ENCODE data around the gene MAFF.
"Not testable (repeated sequence)": the region's sequence is repeated elsewhere in the genome, so short reads cannot be mapped to it uniquely, and the experiment has no call there.

Gene MAFF

GRCh38 chr22:38201711-38202436 lies at the start of gene MAFF:
MAFF (plus strand) TSS chr22:38201994; CDS start chr22:38213854, 11,860 bp downstream.
- Mint-ChIP-seq H3K27ac (peak within 1 kb of the TSS; percentile 96), H3K4me3 (peak within 1 kb of the TSS; percentile 81), H3K27me3 (peaks cover 7% of the 10 kb centered on the region), H3K9me3 (no peaks in the 10 kb centered on the region), H3K36me3 (no peaks in the 10 kb centered on the region), H3K4me1 (peaks cover 45% of the 10 kb centered on the region)
- DNase-seq: peak; percentile 95
- CTCF ChIA-PET: interaction anchor here (0.6 to 1.9 kb wide), 6 partner anchors 9 to 150 kb away, joined by 3 to 8 read pairs (median 4); partner anchors contain the start of gene PLA2G6

DNA sequence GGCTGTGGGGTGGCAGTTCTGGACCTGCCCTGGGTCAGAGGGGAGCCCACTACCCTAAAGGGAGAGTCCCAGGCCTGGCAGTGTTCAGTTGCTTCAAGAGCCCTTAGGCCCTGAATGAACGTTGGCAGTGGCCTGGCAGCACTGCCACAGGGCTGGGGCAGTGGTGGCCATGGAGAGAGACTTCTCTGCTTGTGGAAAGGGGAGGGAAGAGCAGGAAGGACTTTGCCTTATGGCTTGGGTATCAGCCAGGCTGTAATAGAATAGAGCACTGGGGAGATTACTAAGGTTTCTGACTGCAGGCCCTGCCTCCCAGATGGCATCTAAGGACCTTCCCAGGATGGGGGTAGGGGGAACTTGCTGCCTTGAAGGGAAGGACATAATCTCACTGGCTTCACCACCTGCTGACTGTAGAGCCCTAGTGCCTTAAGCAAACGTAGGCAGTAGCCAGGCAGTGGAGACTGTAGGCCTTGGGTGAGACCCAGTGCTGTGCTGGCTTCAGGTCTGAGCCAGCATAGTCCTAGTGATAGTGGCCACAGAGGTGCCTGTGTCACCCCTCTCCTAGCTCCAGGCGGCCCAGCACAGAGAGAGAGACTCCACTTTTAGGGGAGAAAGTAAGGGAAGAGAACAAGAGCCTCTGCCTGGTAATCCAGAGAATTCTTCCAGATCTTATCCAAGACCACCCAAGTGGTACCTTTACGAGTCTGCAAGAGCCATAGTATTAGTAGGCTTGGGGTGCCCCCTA lies 47.8 kb upstream of the MAFF start:
- CTCF ChIA-PET: interaction anchor here (0.7 kb wide), 1 partner anchor 10 kb away, joined by 4 read pairs; no protein-coding TSS in a partner anchor
- no peak for DNase-seq
- Mint-ChIP-seq H3K4me3 (no peak overlapping the region), H3K27ac (no peak overlapping the region), H3K9me3 (no peaks in the 10 kb centered on the region), H3K27me3 (no peaks in the 10 kb centered on the region), H3K4me1 (no peaks in the 10 kb centered on the region), H3K36me3 (peaks cover 2% of the 10 kb centered on the region)

DNA sequence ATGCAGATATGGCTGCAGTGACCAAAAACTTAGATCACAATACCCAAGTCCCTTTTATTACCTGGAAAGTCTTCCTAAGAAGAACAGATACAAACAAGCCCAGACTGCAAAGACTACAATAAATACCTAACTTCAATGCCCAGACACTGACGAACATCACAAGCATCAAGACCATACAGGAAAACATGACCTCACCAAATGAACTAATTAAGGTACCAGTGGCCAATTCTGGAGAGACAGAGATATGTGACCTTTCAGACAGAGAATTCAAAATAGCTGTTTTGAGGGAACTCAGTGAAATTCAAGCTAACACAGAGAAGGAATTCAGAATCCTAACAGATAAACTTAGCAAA lies 47.3 kb upstream of the MAFF start:
- H3K36me3 Mint-ChIP-seq, H3K9me3 Mint-ChIP-seq, H3K27me3 Mint-ChIP-seq, DNase-seq, H3K4me1 Mint-ChIP-seq, H3K4me3 Mint-ChIP-seq, CTCF ChIA-PET, H3K27ac Mint-ChIP-seq: not testable (repeated sequence)

DNA sequence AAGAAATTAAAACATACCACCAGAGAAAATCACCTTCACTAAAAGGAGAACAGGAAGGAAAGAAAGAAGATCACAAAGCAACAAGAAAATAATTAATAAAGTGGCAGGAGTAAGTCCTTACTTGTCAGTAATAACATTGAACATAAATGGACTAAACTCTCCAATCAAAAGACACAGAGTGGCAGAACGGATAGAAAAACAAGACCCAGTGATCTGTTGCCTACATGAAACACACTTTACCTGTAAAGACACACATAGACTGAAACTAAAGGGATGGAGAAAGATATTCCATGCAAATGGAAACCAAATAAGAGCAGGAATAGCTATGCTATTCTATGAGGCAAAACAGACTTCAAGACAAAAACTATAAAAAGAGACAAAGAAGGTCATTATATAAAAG lies 46.1 kb upstream of the MAFF start:
- H3K4me1 Mint-ChIP-seq: no peaks in the 10 kb centered on the region

GRCh38 chr22:38162881-38163843 lies 38.6 kb upstream of the MAFF start:
- Mint-ChIP-seq H3K4me3 (no peak overlapping the region), H3K4me1 (peaks cover 31% of the 10 kb centered on the region), H3K27me3 (no peaks in the 10 kb centered on the region), H3K27ac (no peak overlapping the region), H3K9me3 (no peaks in the 10 kb centered on the region), H3K36me3 (peaks cover 26% of the 10 kb centered on the region)
- DNase-seq: no peak
- CTCF ChIA-PET: interaction anchor here (0.7 kb wide), 1 partner anchor 260 kb away, joined by 3 read pairs; no protein-coding TSS in a partner anchor

More for the DNA sequence above, 46.1 kb upstream of the MAFF start:
- H3K9me3 Mint-ChIP-seq: no peaks in the 10 kb centered on the region
- no peak overlapping the region for H3K4me3 Mint-ChIP-seq
- H3K27ac Mint-ChIP-seq: no peak overlapping the region
- DNase-seq: no peak
- H3K36me3 Mint-ChIP-seq: no peaks in the 10 kb centered on the region
- no peaks in the 10 kb centered on the region for H3K27me3 Mint-ChIP-seq
- CTCF ChIA-PET: no interaction called here

- CTCF ChIA-PET: interaction anchor here (0.7 kb wide), 1 partner anchor 259 kb away, joined by 3 read pairs; no protein-coding TSS in a partner anchor
- Mint-ChIP-seq H3K9me3 (no peaks in the 10 kb centered on the region), H3K27ac (no peak overlapping the region), H3K4me1 (peaks cover 31% of the 10 kb centered on the region), H3K36me3 (peaks cover 26% of the 10 kb centered on the region), H3K27me3 (no peaks in the 10 kb centered on the region), H3K4me3 (no peak overlapping the region)
- DNase-seq: no peak
Measured at GRCh38 chr22:38163844-38164550, 37.8 kb upstream of the MAFF start.

- Mint-ChIP-seq H3K4me1 (peaks cover 31% of the 10 kb centered on the region), H3K36me3 (peaks cover 26% of the 10 kb centered on the region), H3K27me3 (no peaks in the 10 kb centered on the region), H3K9me3 (no peaks in the 10 kb centered on the region), H3K27ac (no peak overlapping the region), H3K4me3 (no peak overlapping the region)
- DNase-seq: no peak
- CTCF ChIA-PET: no interaction called here
Measured at GRCh38 chr22:38164551-38164918, 37.3 kb upstream of the MAFF start.

GRCh38 chr22:38165922-38166593 lies 35.7 kb upstream of the MAFF start:
- Mint-ChIP-seq H3K9me3 (no peaks in the 10 kb centered on the region), H3K36me3 (peaks cover 26% of the 10 kb centered on the region), H3K4me3 (no peak overlapping the region), H3K27me3 (no peaks in the 10 kb centered on the region), H3K4me1 (peaks cover 33% of the 10 kb centered on the region), H3K27ac (peak overlapping the region; percentile 64)
- CTCF ChIA-PET: interaction anchor here (0.6 kb wide), 1 partner anchor 134 kb away, joined by 3 read pairs; no protein-coding TSS in a partner anchor
- DNase-seq: no peak

- Mint-ChIP-seq H3K4me1 (peaks cover 31% of the 10 kb centered on the region), H3K27ac (no peak overlapping the region), H3K9me3 (no peaks in the 10 kb centered on the region), H3K36me3 (peaks cover 20% of the 10 kb centered on the region), H3K4me3 (no peak overlapping the region), H3K27me3 (no peaks in the 10 kb centered on the region)
- no peak for DNase-seq
- CTCF ChIA-PET: no interaction called here
Measured at GRCh38 chr22:38167988-38168407, 33.8 kb upstream of the MAFF start.

DNA sequence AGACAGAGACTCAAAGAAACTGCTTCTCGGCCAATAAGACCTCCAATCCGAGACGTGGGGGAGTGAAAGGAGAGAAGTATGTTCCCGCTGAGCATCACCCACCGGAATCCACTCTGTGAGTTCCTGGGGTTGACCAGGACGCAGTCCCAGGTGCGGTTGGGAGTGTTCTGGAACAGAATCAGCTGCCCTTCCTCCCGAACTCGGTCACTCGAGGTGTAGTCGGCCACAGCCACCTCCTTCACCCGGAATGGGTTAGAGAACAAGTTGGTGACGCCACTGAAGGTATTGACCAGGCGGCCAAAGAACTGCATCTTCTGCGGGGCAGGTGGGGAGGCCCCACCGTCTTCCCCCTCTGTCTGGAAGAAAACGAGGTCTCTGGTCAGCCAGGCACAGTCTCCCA lies 32.7 kb upstream of the MAFF start:
- H3K4me1 Mint-ChIP-seq: peaks cover 38% of the 10 kb centered on the region
- CTCF ChIA-PET: no interaction called here
- no peaks in the 10 kb centered on the region for H3K27me3 Mint-ChIP-seq

GRCh38 chr22:38170469-38170868 lies 31.3 kb upstream of the MAFF start:
- no peak overlapping the region for H3K4me3 Mint-ChIP-seq
- H3K9me3 Mint-ChIP-seq: no peaks in the 10 kb centered on the region
- DNase-seq: no peak
- peaks cover 38% of the 10 kb centered on the region for H3K4me1 Mint-ChIP-seq
- H3K36me3 Mint-ChIP-seq: peaks cover 18% of the 10 kb centered on the region
- CTCF ChIA-PET: interaction anchor here (0.6 kb wide), 1 partner anchor 325 kb away, joined by 3 read pairs; no protein-coding TSS in a partner anchor
- no peaks in the 10 kb centered on the region for H3K27me3 Mint-ChIP-seq
- H3K27ac Mint-ChIP-seq: no peak overlapping the region

More for the DNA sequence above, 32.7 kb upstream of the MAFF start:
- H3K27ac Mint-ChIP-seq: no peak overlapping the region
- H3K4me3 Mint-ChIP-seq: no peak overlapping the region
- peaks cover 20% of the 10 kb centered on the region for H3K36me3 Mint-ChIP-seq
- no peak for DNase-seq
- no peaks in the 10 kb centered on the region for H3K9me3 Mint-ChIP-seq

DNA sequence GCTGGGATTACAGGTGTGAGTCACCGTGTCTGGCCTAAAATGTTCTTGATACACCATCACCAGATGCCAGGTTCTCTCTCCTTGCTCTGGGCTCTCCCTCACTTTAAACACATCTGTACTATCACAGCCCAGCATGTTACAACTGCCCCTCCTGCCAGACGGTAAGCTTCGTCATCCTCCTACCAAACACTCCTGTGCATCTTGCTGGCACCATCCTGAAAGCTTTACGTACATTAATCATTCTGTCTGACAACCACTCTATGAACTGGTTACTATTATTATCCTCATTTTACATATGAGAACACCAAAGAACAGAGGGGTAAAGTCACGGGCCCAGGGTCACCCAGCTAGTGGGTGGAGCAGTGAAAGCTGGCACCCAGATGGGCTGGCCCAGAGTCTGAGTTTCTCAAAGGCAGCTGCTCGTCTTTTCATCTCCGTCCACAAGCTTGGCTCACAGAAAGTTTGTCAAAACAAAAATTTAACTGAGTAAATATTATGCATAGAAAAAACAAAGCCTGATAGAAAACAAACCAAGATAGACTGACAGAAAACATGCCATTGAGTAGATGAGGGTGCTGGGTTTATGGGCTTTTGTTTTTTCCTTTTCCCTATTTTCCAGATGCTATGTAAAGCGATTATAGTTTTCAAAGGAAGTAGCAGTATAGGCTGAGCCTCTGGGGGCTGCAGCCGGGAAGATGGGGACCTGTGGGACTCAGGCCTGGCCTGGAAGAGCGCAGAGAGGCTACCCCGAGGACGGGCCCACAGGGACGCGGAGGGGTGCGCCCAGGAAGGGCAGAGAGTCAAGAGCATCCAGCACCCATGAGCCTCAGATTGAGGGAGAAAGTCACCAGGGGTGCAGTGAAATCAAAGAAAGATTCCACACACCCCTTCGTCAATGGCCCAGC lies 29.6 kb upstream of the MAFF start:
- no peak overlapping the region for H3K27ac Mint-ChIP-seq
- H3K9me3 Mint-ChIP-seq: no peaks in the 10 kb centered on the region
- CTCF ChIA-PET: no interaction called here
- peaks cover 10% of the 10 kb centered on the region for H3K36me3 Mint-ChIP-seq
- peaks cover 45% of the 10 kb centered on the region for H3K4me1 Mint-ChIP-seq
- H3K4me3 Mint-ChIP-seq: no peak overlapping the region
- H3K27me3 Mint-ChIP-seq: no peaks in the 10 kb centered on the region
- no peak for DNase-seq
